Stomach (tissue), 9 donors: ENCODE data around the gene PEDS1. TPM values are rescaled to one million over a fixed set of nuclear protein-coding genes. Genes with fewer than 3 reads are reported as not detected.
A peak's percentile ranks its signal among the peaks of the same experiment; 100 is the strongest.

Source experiments
- DNase-seq, 2 donors: peaks; one replicate each; pipeline versions ENCODE4 v3.0.0 to v3.0.0-alpha.2; 2013 to 2019
- H3K27ac ChIP-seq, 5 donors: fragments of 200-600 bp in 4 of 5; sonication (generic) in 4 of 5; one replicate each; pipeline ENCODE4 v1.5.1; 2013 to 2019; ENCODE audit warnings: mild to moderate bottlenecking in 1 of 5, moderate library complexity in 1 of 5
- H3K27me3 ChIP-seq, 3 donors: fragments of 200-600 bp; sonication (generic); one replicate each; pipeline ENCODE4 v1.5.1; 2017 to 2019; ENCODE audit warnings: mixed run types in 1 of 3
- H3K36me3 ChIP-seq, 4 donors: fragments of 200-600 bp; sonication (generic); 1 replicate in 3 of 4; 2 replicates in 1 of 4; pipeline ENCODE4 v1.5.1; 2016 to 2019
- H3K4me1 ChIP-seq, 4 donors: fragments of 200-600 bp; sonication (generic); one replicate each; pipeline ENCODE4 v1.5.1; 2016 to 2019
- H3K4me3 ChIP-seq, 4 donors: fragments of 200-600 bp; sonication (generic) in 3 of 4; one replicate each; pipeline ENCODE4 v1.5.1; 2016 to 2019; ENCODE audit warnings: mild to moderate bottlenecking in 1 of 4
- H3K9me3 ChIP-seq, 4 donors: fragments of 200-600 bp; sonication (generic); one replicate each; pipeline ENCODE4 v1.5.1; 2016 to 2019
- EP300 ChIP-seq: sonication (generic); formaldehyde crosslinking; IDR thresholded peaks from one replicate; pipeline ENCODE4 v1.6.1; 2017; ENCODE audit warnings: antibody characterized with exemption
- POLR2A ChIP-seq, 4 donors: fragments of 450-650 bp; IDR thresholded peaks; one replicate each; pipeline ENCODE4 v1.6.1; 2016; ENCODE audit warnings: antibody characterized with exemption in 4 of 4, control low read depth in 2 of 4, mild to moderate bottlenecking in 1 of 4, moderate library complexity in 1 of 4
- POLR2AphosphoS5 ChIP-seq, 3 donors: sonication (generic); formaldehyde crosslinking; IDR thresholded peaks; one replicate each; pipeline ENCODE4 v1.6.1; 2016; ENCODE audit warnings: antibody characterized with exemption in 3 of 3
- WGBS, 5 donors: extraction: QIAGEN DNeasy Blood & Tissue Kit in 3 of 5; methylation state at CpG; one replicate each; pipeline versions ENCODE4 v1.1.5 to v1.1.7; 2013 to 2018; 5-methylcytosine and 5-hydroxymethylcytosine counted together
- intact Hi-C: fragments of 100-400 bp; cut with DNase I; formaldehyde crosslinking; loops from one replicate; pipeline ENCODE4 v1.15.1; 2023; ENCODE audit warnings: low total_unique reads
- polyA plus RNA-seq, 3 donors: library from polyadenylated mRNA; stranded (reverse); fragments of 200-250 nt; gene quantifications; one replicate each; pipeline ENCODE4 v1.2.3, GENCODE V29; 2013
- total RNA-seq, 5 donors: library from RNA; depleted of rRNA; stranded (reverse); fragments of >200 nt; gene quantifications; one replicate each; pipeline versions ENCODE4 v1.1.0 to v1.2.3, GENCODE V29; 2014 to 2016
- TF ChIP-seq, protein P1 (sequence below), 7 experiments: fragments of 450-650 bp in 4 of 7; fragments of 200-600 bp in 3 of 7; sonication (generic) in 3 of 7; IDR thresholded peaks; one replicate each; pipeline ENCODE4 v1.5.1; 2016 to 2019; ENCODE audit warnings: antibody characterized with exemption in 7 of 7, control low read depth in 2 of 7, mild to moderate bottlenecking in 1 of 7
- donor health status: healthy with polysubstance abuse.
- donor health status: Bipolar disorder and iron deficiency.
- donor health status: healthy.

Gene PEDS1
- total and polyA plus RNA-seq, 8 donors: 1.8 to 79.4 (median 17.5) TPM

DNA sequence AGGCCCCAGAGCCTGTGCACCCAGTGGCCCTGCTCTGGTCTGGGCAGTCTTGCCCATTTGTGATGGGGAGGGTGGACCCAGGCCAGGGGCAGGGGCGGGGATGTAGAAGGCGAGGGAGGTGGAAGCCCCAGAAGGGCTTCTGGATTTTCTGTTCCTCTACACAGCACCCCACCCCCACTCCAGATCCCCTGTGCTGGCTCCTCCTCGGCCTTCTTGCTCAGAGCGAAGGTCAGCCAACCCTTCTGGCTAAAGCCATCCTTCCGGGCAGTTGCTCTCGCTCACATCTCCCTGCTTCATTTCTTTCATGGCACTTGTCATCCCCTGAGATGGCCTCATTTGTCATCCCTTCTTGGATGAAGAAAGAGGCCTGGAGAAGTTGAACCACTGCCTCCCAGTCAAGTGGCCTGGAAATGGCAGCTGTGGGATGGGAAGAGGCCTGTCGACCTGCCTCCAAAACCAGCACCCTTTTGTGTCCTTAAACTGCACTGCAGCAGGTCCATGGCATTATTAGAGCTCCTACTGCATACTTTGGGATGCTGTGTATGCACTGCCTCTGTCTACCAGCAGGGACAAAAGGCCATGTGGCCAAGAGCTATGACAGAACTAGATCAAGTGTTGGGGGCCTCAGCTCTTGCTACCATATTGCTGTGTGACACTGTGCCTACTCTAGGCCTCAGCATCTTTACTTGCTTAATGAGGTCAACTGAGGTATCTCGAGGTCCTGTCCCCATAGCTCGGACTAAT, 19.9 kb downstream of the PEDS1 start:
- Histone ChIP-seq H3K27me3 (no peaks in the 10 kb centered on the region), H3K9me3 (no peaks in the 10 kb centered on the region), H3K27ac (peak overlapping the region in 4 of 5 donors; percentile 5 to 79 (median 57)), H3K4me3 (no peak overlapping the region), H3K4me1 (peaks cover 13 to 80% (median 45%) of the 10 kb centered on the region in 4 donors), H3K36me3 (peaks cover 17 to 83% (median 74%) of the 10 kb centered on the region in 4 donors)
- intact Hi-C loops: no loop called here
- 61 to 93% (median 79%) methylated on average over 5 to 9 of the region's 9 CpGs for WGBS, 5 donors
- TF ChIP-seq, protein P1, sequence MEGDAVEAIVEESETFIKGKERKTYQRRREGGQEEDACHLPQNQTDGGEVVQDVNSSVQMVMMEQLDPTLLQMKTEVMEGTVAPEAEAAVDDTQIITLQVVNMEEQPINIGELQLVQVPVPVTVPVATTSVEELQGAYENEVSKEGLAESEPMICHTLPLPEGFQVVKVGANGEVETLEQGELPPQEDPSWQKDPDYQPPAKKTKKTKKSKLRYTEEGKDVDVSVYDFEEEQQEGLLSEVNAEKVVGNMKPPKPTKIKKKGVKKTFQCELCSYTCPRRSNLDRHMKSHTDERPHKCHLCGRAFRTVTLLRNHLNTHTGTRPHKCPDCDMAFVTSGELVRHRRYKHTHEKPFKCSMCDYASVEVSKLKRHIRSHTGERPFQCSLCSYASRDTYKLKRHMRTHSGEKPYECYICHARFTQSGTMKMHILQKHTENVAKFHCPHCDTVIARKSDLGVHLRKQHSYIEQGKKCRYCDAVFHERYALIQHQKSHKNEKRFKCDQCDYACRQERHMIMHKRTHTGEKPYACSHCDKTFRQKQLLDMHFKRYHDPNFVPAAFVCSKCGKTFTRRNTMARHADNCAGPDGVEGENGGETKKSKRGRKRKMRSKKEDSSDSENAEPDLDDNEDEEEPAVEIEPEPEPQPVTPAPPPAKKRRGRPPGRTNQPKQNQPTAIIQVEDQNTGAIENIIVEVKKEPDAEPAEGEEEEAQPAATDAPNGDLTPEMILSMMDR (IDR thresholded peaks at IDR 0.05): no peak
- peak in 1 of 3 donors; percentile 4 for TF ChIP-seq POLR2AphosphoS5 (IDR thresholded peaks at IDR 0.05)
- DNase-seq: no peak

DNA sequence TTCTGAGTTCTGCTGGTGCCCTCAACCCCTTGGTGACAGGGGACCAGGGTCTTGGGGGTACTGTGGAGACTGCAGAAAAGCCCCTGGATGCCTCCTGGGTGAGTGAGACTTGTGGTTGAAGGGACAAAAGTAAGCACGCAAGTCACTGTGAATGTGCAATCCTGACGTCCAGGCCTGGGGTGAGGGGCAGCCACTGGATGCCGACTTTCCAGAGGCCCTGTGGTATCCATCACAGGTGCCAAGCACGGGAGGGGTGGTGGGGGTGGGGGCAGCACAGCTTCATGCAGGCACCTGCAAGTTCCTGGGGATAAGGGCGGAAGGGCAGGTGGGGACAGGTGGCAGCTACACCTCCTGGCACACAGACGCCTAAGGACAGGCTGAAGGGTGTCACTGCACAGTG, 20.5 kb downstream of the PEDS1 start:
- WGBS, 5 donors: 60 to 75% (median 69%) methylated on average over 6 of the region's 6 CpGs
- no peak for TF ChIP-seq EP300
- TF ChIP-seq, protein P1 (IDR thresholded peaks at IDR 0.05): no peak
- TF ChIP-seq POLR2A (IDR thresholded peaks at IDR 0.05): no peak
- TF ChIP-seq POLR2AphosphoS5 (IDR thresholded peaks at IDR 0.05): no peak
- intact Hi-C loops: no loop called here
- Histone ChIP-seq H3K36me3 (peaks cover 23 to 89% (median 77%) of the 10 kb centered on the region in 4 donors), H3K27me3 (no peaks in the 10 kb centered on the region), H3K4me3 (no peak overlapping the region), H3K9me3 (no peaks in the 10 kb centered on the region), H3K4me1 (peaks cover 7 to 74% (median 39%) of the 10 kb centered on the region in 4 donors), H3K27ac (peak overlapping the region in 4 of 5 donors; percentile 5 to 79 (median 57))
- no peak for DNase-seq

DNA sequence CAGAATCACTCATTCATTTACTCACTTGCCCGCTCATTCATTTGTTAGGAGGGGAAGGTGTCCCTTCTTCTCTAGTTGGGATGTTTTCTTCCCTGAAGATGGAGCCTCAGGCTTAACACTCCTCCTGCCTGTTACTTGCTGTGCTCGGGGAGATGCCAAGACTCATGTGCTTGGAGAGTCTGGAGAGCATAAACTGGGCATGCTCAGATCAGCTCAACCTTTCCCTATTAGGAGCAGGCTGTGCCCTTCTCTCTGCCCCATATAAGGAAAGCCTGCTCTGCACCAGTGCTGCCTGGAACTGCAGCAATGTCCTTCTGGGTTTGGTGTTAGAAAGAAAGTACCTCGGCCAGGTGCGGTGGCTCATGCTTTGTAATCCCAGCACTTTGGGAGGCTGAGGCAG, 22.5 kb downstream of the PEDS1 start:
- peak overlapping the region in 1 of 4 donors; percentile 14 for H3K4me3 ChIP-seq
- H3K9me3 ChIP-seq: no peaks in the 10 kb centered on the region
- intact Hi-C loops: no loop called here
- peaks cover 40 to 95% (median 87%) of the 10 kb centered on the region in 4 donors for H3K36me3 ChIP-seq
- no peaks in the 10 kb centered on the region for H3K27me3 ChIP-seq
- WGBS, 5 donors: 69 to 84% (median 78%) methylated on average over 4 of the region's 4 CpGs
- H3K4me1 ChIP-seq: peaks cover 0 to 71% (median 37%) of the 10 kb centered on the region in 4 donors
- DNase-seq: peak in 1 of 2 donors; percentile 65
- H3K27ac ChIP-seq: peak overlapping the region in 4 of 5 donors; percentile 2 to 79 (median 64)
- TF ChIP-seq POLR2A (IDR thresholded peaks at IDR 0.05) (no peak), POLR2AphosphoS5 (IDR thresholded peaks at IDR 0.05) (peak in 1 of 3 donors; percentile 67)

DNA sequence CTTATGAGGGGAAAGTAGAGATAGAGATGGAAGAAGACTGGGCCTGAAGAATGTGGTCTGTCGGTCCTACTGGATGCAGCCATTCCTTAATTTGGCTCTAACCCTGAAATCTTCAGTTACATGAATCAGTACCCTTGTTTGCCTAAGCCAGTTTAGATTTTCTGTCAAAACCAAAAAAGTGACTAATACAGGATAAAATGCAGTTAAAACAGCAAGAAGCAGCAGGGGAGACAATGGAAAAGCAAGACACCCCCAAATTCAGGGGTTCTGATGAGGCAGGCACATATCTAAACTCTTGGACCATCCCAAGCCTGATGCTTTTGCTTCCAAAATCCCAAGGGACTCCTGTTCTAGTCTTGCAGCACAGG, 23.2 kb downstream of the PEDS1 start:
- no peaks in the 10 kb centered on the region for H3K9me3 ChIP-seq
- H3K27ac ChIP-seq: peak overlapping the region in 3 of 5 donors; percentile 63 to 79 (median 66)
- intact Hi-C loops: no loop called here
- WGBS, 5 donors: 54 to 96% (median 95%) methylated on average over 1 of the region's 1 CpG
- TF ChIP-seq, protein P1 (IDR thresholded peaks at IDR 0.05): no peak
- no peak for TF ChIP-seq EP300
- TF ChIP-seq POLR2AphosphoS5 (IDR thresholded peaks at IDR 0.05): no peak
- no peak for TF ChIP-seq POLR2A (IDR thresholded peaks at IDR 0.05)
- no peaks in the 10 kb centered on the region for H3K27me3 ChIP-seq
- no peak for DNase-seq
- H3K36me3 ChIP-seq: peaks cover 47 to 98% (median 89%) of the 10 kb centered on the region in 4 donors
- H3K4me1 ChIP-seq: peaks cover 0 to 71% (median 36%) of the 10 kb centered on the region in 4 donors
- peak overlapping the region in 1 of 4 donors; percentile 14 for H3K4me3 ChIP-seq
